Thyroid gland (tissue), 4 donors: Measurements from ENCODE around the gene SPATA25. TPM values are rescaled to one million over a fixed set of nuclear protein-coding genes. Genes with fewer than 3 reads are reported as not detected.

Source experiments
- DNase-seq, 2 donors: peaks; one replicate each; pipeline ENCODE4 v3.0.0-alpha.2; 2019
- H3K27ac ChIP-seq, 3 donors: fragments of 200-600 bp; sonication (generic); 1 replicate in 2 of 3; 2 replicates in 1 of 3; pipeline ENCODE4 v1.5.1; 2016 to 2019; ENCODE audit warnings: mild to moderate bottlenecking in 1 of 3, moderate library complexity in 1 of 3
- H3K27me3 ChIP-seq: fragments of 200-600 bp; sonication (generic); one replicate; pipeline ENCODE4 v1.5.1; 2019
- H3K36me3 ChIP-seq, 2 donors: fragments of 200-600 bp; sonication (generic); one replicate each; pipeline ENCODE4 v1.5.1; 2016 to 2019
- H3K4me1 ChIP-seq, 2 donors: fragments of 200-600 bp; sonication (generic); one replicate each; pipeline ENCODE4 v1.5.1; 2017 to 2019
- H3K4me3 ChIP-seq, 3 donors: fragments of 200-600 bp; sonication (generic); replicated peaks in 1 of 3; 1 replicate in 2 of 3; 2 replicates in 1 of 3; pipeline ENCODE4 v1.5.1; 2016; ENCODE audit warnings: mild to moderate bottlenecking in 1 of 3
- H3K9me3 ChIP-seq: fragments of 200-600 bp; sonication (generic); one replicate; pipeline ENCODE4 v1.5.1; 2017
- CTCF ChIP-seq, 6 experiments: fragments of 200-600 bp in 3 of 6; fragments of 450-650 bp in 3 of 6; sonication (generic) in 3 of 6; IDR thresholded peaks; one replicate each; pipeline ENCODE4 v1.5.1; 2016 to 2019; ENCODE audit warnings: antibody characterized with exemption in 6 of 6, mild to moderate bottlenecking in 2 of 6, inconsistent platforms in 1 of 6, moderate library complexity in 1 of 6
- POLR2A ChIP-seq, 2 donors: fragments of 450-650 bp; IDR thresholded peaks; one replicate each; pipeline ENCODE4 v1.6.1; 2017; ENCODE audit warnings: antibody characterized with exemption in 2 of 2, mild to moderate bottlenecking in 2 of 2, moderate library complexity in 1 of 2
- WGBS, 2 donors: methylation state at CpG; one replicate each; pipeline ENCODE4 v1.1.5; 2017; 5-methylcytosine and 5-hydroxymethylcytosine counted together
- intact Hi-C: fragments of 100-400 bp; cut with DNase I; formaldehyde crosslinking; loops from one replicate; pipeline ENCODE4 v1.15.1; 2023
- total RNA-seq, 4 donors: library from RNA; depleted of rRNA; stranded (reverse); fragments of >200 nt; gene quantifications; one replicate each; pipeline ENCODE4 v1.2.3, GENCODE V29; 2016

The SPATA25 gene
- total RNA-seq, 4 donors from 2014 or later: 3.0 to 8.8 (median 5.0) TPM; not detected in 1

GRCh38 chr20:45892828-45893500 lies 5.5 kb upstream of the SPATA25 start:
- Histone ChIP-seq H3K4me1 (peaks cover 10 to 24% of the 10 kb centered on the region in 2 donors), H3K36me3 (peaks cover 0 to 9% of the 10 kb centered on the region in 2 donors), H3K27ac (no peak overlapping the region), H3K9me3 (no peaks in the 10 kb centered on the region), H3K27me3 (no peaks in the 10 kb centered on the region), H3K4me3 (no peak overlapping the region)
- intact Hi-C loops: loop anchor here (5.0 kb wide), 1 partner anchor 39 kb away; the partner anchor contains the start of gene PCIF1
- no peak for DNase-seq
- 75 to 78% methylated on average over 1 to 4 of the region's 4 CpGs for WGBS, 2 donors
- TF ChIP-seq POLR2A (IDR thresholded peaks at IDR 0.05) (no peak), CTCF (IDR thresholded peaks at IDR 0.05) (no peak)

- H3K27ac ChIP-seq: no peak overlapping the region
- peaks cover 10 to 24% of the 10 kb centered on the region in 2 donors for H3K4me1 ChIP-seq
- no peaks in the 10 kb centered on the region for H3K9me3 ChIP-seq
- peak in 1 of 2 donors; percentile 41 for DNase-seq
- H3K4me3 ChIP-seq: peak overlapping the region in 1 of 3 donors; percentile 67
- intact Hi-C loops: loop anchor here (5.0 kb wide), 1 partner anchor 40 kb away; the partner anchor contains the start of gene PCIF1
- no peaks in the 10 kb centered on the region for H3K27me3 ChIP-seq
- 83 to 86% methylated on average over 9 of the region's 9 CpGs for WGBS, 2 donors
- H3K36me3 ChIP-seq: peaks cover 0 to 9% of the 10 kb centered on the region in 2 donors
- TF ChIP-seq POLR2A (IDR thresholded peaks at IDR 0.05): no peak
These were observed 4.8 kb upstream of the SPATA25 start for GRCh38 chr20:45892049-45892825.

GRCh38 chr20:45890985-45891983 lies 3.9 kb upstream of the SPATA25 start, which contains the start of the genes CTSA and NEURL2:
Gene CTSA, plus strand, starts transcription at chr20:45891335. Its CDS starts 234 bp downstream, at chr20:45891569.
Gene NEURL2, minus strand, starts transcription at chr20:45891208. Its CDS starts 217 bp downstream, at chr20:45890991.
- intact Hi-C loops: loop anchor here (5.0 kb wide), 1 partner anchor 41 kb away; the partner anchor contains the start of gene PCIF1
- peak; percentile 94 to 96 for DNase-seq
- H3K4me3 ChIP-seq: peak within 1 kb of the TSS; percentile 16 to 81 (median 67)
- WGBS, 2 donors: 2% methylated on average over 29 to 32 of the region's 78 CpGs
- H3K27ac ChIP-seq: peak within 1 kb of the TSS; percentile 66 to 79 (median 68)
- no peaks in the 10 kb centered on the region for H3K27me3 ChIP-seq
- H3K9me3 ChIP-seq: no peaks in the 10 kb centered on the region
- TF ChIP-seq POLR2A (IDR thresholded peaks at IDR 0.05) (peak; percentile 14 to 76), CTCF (IDR thresholded peaks at IDR 0.05) (no peak)
- peaks cover 0 to 9% of the 10 kb centered on the region in 2 donors for H3K36me3 ChIP-seq
- peaks cover 10 to 24% of the 10 kb centered on the region in 2 donors for H3K4me1 ChIP-seq

GRCh38 chr20:45890077-45890984 lies 2.9 kb upstream of the SPATA25 start:
- TF ChIP-seq POLR2A (IDR thresholded peaks at IDR 0.05) (no peak), CTCF (IDR thresholded peaks at IDR 0.05) (peak; percentile 11 to 61 (median 34))
- H3K9me3 ChIP-seq: no peaks in the 10 kb centered on the region
- peak overlapping the region; percentile 16 to 81 (median 67) for H3K4me3 ChIP-seq
- H3K4me1 ChIP-seq: peaks cover 10 to 24% of the 10 kb centered on the region in 2 donors
- no peaks in the 10 kb centered on the region for H3K27me3 ChIP-seq
- H3K36me3 ChIP-seq: peaks cover 0 to 9% of the 10 kb centered on the region in 2 donors
- DNase-seq: peak; percentile 79 to 82
- H3K27ac ChIP-seq: peak overlapping the region; percentile 66 to 79 (median 68)
- intact Hi-C loops: loop anchor here (5.0 kb wide), 1 partner anchor 42 kb away; the partner anchor contains the start of gene PCIF1
- WGBS, 2 donors: 1 to 2% methylated on average over 22 to 32 of the region's 79 CpGs
